Fibroblast of peridontal ligament (primary cell): ENCODE measurements around the gene ROBO1.
"Not testable (repeated sequence)": the region's sequence is repeated elsewhere in the genome, so short reads cannot be mapped to it uniquely, and the experiment has no call there.

ENCODE experiments used
- DNase-seq: peaks from one replicate; pipeline ENCODE4 v3.0.0-alpha.2; 2010; ENCODE audit errors: extremely low read depth

Gene ROBO1

DNA sequence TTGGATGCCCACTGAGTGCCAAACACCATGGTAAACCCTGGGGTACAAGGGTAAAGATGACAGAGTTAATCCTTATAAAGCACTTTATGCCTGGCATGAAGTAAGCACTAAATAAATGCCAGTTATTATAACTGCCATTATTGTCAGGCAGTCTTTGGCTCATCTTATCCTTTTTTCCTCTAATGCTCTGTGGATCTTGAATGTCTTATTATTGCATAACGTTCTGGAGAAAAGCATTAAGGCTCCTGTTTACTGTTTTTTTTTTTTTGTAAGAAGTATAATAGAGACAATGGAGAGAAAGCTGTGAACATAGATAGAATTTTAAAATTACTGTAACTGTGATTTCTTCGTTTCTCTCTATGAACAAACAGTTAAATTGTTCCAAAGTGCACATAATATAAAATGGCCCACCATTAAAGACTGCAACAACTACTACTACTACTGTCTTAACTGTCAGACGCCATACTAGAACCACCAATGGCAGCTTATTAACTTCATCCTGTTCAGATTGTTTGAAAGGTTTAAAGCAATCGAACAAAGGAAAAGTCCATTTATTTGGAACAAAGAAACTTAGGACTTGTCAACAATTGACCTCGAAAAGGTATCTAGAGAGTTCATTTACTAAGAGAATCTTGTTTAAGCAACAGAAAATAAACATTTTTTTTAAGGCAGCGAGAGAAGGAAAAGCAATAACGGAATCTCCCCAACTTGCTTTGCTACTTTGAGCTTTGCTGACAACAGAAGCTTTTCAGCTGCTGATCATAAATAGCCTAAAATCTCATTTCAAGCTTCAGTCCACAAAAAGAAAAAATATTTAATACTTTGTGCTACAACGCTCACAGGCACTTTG lies 520.7 kb downstream of the ROBO1 start:
- no peak for DNase-seq

DNA sequence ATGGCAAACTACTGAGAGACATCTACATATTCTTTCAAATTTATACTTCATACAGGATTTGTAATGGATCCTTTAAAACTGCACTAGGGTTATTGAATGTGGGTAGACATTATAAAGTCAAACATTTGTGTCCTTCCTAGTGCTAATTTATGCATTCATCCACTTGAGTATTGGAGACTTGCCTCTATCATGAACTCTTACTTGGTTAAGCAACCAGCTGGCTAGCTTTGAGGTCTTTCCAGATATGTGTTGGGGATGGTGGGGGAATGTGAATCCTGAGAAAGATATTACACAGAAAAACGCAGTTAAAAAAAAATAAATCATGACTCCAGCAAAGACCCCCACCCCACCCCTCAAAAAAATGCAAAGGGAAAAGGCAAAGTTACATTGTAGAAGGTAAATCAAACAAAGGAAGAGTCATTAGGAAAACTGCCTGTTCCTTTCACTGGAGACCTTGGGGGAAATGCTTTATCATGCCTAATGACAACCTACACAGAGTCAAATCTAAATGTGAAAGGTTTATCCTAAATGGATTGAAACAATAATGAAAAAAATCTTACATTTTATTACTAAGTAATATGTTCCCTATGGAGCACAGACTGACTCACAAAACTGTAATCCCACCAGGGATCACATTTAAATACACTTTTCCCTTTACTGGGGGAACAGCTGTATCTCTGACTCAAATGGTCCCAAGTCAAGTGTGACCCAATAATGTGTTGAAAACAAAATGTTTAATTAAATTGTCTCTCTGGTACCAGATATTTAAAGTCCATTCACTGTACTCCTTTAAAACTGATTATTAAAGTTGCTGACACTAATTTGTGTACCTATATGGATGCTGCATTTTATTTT lies 522.3 kb downstream of the ROBO1 start:
- no peak for DNase-seq

DNA sequence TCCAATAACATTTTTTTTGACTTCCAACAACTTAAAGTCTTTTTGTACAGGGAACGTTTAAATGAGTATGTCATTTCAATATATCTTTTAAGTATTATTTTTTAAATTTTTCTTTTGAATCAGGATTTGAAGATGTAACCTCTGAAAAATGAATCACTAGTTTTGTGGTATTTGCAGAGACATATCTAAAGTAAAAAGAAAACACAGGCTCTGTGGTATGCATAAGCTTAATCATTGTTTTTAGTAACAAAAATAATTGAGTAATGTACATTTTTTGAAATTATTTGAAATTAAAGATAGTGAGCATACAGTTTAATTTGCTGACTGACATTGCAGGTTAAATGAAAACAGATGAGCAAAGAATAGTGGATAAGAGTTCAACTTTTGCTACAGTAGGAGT lies 531.3 kb downstream of the ROBO1 start:
- no peak for DNase-seq

DNA sequence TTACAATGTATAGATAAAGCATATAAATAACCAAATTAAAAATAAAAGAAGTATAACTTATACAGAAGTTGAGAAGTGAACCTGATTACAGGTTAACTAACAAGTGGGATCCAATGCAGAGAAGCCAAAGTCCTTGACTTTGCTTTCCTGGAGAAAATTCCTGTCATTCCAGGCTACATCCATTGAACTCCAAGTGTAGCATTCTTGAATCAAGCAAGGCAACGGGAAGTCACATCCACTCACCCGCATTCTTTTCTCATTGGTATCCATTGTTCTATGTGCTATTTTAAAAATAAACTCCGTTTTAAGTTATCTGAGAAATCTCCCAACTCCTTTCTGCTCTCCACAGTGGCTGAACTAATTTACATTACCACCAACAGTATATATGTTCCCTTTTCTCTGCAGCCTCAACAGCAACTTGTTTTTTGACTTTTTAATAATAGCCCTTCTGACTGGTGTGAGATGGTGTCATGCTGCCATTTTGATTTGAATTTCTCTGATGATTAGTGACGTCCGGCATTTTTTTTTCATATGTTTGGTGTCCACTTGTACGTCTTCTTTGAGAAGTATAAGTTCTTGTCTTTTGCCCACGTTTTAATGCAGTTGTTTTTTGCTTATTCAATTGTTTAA lies 534.3 kb downstream of the ROBO1 start:
- DNase-seq: no peak

DNA sequence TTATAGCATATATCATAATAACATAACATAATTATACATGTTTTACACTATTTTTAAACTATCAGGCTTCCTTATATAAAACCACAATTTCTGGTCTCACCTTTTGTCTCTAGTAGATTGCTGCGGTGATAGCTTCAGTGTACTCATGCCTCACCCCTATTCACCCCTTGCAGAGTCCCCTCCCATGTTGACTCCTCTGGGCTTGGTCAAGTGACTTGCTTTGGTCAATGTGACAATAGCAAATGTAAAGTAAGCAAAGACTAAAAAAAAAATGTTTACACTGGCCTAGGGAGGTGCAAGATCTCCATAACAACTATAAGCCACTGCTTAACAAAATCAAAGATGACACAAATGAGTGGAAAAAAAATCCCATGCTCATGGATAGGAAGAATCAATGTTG lies 537.5 kb downstream of the ROBO1 start:
- no peak for DNase-seq

DNA sequence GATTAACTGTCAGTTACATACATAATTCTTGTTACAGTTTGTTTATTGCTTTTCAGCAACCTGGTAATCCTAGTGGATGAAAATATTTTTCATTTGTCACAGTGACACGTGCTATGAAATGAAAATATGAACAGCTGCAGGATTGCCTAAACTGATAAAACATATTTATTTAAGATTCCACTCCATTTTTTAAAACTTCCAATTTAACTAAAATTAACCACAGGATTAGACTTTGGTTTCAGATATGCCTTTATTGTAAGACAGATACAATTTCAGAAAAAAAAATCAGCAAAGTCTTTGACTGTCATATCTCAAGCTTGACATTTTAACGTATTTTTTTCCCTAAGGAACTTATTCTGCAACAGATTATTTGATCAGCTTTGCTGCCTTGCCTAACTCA lies 550.7 kb downstream of the ROBO1 start:
- DNase-seq: no peak

DNA sequence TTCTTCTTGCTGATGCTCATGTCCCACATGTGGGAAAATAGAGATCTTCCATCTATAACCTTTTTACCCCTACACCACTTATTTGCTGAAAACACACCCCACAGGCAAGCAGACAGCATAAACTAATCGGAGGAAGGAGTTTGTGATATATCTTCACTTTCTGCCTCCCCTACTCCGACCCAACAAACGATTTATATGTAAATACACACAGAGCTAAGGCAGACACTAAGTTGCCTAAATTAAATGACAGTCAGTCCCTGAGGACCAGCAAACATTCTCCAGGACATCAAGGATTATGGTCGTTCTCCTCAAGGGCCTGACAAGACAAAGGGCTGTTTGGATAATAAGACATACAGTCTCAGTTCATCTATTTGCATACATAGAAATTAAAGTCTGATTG lies 552.5 kb downstream of the ROBO1 start:
- DNase-seq: no peak

DNA sequence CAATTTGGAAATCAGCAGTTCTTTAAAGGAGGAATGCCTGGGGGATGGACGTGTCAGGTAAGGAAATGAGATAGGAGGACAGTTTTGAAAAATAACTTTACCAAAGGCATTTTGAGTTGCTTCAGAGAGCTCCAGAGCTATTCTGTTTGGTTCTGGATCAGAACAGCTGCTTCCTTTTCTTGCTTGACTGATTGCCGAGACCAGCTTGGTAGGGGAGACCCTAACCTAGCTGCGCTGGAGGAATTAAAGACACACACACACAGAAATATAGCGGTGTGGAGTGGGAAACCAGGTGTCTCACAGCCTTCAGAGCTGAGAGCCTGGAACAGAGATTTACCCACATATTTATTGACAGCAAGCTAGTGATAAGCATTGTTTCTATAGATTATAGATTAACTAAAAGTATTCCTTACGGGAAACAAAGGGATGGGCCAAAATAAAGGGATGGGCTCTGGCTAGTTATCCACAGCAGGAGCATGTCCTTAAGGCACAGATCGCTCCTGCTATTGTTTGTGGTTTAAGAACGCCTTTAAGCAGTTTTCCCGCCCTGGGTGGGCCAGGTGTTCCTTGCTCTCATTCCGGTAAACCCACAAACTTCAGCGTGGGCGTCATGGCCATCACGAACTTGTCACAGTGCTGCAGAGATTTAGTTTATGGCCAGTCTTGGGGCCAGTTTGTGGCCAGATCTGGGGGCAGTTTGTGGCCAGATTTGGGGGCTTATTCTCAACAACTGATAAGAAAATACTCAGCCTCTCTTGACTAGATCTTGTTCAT lies 556.0 kb downstream of the ROBO1 start:
- DNase-seq: no peak

DNA sequence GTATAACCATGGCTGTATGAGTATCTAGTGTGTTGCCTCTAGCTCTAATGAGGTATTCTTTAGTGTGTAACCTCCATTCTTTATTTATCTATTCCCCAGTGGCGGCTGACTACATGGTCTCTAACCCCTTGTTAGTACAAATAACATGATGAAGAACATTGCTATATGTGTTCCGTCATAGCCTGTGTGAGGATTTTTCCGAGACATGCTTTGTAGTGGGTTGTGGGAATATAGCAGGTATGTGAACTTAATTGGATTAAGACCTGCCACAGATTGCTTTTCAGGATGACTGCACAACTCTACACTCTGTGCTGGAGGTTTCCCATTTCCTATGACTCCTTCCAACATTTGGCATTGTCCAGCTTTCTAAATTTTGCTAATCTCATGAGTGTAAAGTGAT lies 563.4 kb downstream of the ROBO1 start:
- no peak for DNase-seq

DNA sequence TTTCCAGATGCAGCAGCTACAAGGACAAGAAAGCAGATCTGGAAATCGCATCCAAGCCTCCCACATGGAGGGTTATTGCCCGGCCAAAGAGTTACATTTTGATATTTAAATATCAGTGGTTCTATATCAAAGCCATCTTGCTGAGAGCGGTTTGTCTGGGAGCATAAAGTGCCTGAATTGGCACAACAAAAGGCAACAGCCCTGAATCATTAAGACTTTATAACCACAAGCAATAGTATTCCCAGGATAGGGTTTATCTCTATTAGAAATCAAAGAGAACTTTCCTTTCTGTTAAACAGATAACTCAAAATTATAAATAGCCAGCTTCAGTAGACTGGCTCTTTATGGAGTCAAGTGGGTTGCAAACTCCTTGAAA lies 564.7 kb downstream of the ROBO1 start:
- no peak for DNase-seq

DNA sequence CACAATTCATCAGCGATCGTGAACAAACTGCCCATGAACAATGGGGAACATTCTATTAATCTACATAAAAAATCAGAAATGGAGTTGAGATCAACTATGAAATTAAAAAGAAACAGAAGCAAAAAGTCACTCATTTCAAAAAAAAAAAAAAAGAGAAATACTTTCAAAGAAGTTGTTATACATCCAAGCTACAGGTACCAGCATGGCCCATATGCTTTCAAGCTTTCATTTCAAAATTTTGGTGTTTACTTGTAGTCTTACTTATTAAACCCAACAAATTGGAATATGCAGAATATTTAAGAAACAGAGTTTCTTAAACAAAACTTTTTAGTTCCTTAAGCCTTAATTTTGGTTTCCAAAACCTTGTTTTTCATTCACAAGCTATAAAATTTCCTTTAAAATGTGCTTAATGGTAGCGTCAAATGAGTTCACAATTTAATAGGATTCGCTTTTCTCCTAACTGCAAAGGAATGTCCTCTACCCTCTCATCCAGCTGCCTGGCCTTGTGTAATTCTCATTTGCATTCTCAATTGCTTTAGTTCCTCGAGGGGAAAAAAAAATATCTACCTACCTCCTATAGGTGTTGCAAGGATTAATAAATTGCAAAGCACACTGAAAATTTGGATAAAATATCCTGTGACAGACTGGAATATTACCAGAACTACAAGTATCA lies 565.2 kb downstream of the ROBO1 start:
- DNase-seq: no peak

DNA sequence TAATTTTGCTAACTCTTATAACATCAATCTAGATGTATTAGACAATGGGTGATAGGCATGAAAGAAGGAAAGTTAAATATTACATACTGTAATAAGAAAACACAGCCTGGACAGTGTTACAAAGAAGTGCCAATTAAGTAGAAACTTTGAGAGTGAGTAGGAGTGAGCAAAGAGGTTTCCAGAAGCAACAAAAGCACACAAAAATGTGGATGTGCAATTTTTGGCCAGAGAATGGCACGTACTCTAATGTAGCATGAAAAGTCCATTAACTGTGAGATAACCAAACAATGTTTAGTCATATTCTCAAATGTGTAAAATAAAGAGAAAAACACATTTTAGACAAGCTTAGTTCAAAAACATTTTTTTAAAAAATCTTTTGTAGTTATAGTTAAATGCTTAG lies 567.3 kb downstream of the ROBO1 start:
- DNase-seq: no peak

DNA sequence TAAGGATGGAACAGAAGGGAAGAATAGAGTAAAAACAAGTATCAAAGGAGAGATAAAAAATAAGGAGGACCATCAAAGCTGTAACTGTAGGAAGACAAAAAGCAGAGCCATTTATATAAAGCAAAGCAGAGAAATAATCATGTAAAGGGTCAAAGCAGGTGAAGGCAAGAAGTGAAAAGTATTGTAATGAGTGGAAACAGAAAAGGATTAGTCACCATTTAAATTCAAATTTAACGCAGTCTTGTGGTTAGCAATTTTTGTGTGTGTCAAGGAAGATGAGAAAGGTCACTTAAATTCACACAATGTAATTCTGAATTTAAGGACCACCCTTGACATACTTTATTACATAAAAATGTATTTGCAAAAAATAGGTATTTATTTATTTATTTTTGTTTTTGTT lies 567.8 kb downstream of the ROBO1 start:
- DNase-seq: no peak

DNA sequence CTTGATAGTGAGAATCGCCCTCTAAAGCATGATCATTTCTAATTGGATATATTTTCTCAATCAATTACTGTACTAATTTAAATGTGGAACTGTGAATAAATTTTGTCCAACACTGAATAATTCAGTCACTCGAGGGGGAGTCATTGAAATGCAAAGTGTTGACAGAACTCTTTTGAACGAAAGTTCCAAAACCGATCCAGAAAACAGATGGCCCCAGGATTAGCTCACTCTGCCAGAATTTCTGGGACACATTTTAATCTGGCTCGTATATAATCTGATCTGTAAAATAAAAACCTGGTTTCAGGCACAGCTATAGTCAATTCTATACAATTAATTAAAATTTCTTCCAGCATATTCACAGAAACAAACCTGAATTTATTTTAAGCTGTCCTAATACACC lies 580.4 kb downstream of the ROBO1 start:
- DNase-seq: no peak

DNA sequence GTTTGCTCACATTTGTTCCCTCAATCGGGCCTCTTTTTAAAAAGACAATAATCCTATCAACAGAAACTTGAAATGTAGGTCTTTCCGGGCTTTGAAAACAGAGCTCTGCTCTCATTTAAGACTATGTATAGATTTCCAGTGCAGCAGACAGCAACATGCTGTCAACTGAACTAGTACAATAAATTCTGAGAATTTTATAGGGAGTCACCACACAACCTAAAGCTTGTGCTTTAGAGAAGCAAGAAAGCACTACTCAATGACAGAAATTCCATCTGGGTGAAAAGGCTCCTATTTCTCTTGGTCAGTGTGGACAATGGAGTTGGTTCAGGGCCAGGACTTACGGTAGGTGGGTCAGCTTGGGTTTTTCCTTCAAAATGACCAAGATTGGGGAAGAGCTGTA lies 583.5 kb downstream of the ROBO1 start:
- no peak for DNase-seq

DNA sequence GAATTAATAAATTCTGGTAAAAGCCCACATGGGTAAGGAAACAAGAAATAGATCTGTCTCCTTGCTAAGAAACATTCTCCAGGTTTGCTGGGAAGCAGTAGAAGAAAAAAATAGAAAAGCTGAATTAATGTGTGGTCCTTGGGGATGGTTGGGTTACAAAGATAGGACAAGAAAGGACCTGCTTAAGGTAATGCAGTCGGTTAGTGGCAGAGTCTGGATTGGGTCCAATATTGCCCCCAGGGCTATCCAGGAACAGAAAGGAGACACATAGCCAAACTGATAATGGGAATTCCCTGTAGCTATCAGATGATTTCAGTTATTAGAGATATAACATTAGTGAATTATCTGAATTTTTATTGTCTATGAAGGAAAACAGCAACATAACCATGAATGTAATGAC lies 584.3 kb downstream of the ROBO1 start:
- DNase-seq: no peak

DNA sequence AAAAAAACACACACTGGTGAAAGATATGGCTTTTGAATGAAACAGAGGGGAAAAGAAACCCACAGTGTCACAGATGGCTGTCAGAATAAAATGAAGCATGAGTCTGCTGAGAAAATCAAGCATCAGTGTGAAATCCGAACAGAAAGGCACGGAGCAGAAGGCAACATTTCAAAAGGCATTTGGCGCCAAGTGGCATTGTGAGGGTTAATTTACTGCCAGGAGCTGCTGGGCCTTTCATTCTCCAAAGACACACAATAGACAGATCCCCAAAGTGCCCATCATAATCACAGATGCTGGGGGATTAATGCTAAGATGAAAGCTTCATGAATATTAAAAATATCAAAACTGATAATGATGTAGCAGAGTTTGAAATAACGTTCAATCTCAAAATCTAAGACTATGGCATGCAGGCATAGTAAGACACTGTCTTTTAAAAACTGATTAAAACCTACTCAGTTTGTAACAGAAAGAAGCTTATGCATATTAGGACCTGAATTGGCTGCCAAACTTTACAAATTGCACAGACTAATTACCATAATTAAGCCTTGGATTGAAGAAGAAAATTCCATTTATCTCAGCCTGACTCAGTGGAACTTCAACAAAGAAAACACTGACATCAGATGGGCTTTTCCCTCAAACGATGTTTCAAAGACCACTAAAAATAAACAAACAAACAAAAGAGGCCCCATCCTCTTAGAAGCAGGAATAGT lies 589.2 kb downstream of the ROBO1 start:
- DNase-seq: no peak

DNA sequence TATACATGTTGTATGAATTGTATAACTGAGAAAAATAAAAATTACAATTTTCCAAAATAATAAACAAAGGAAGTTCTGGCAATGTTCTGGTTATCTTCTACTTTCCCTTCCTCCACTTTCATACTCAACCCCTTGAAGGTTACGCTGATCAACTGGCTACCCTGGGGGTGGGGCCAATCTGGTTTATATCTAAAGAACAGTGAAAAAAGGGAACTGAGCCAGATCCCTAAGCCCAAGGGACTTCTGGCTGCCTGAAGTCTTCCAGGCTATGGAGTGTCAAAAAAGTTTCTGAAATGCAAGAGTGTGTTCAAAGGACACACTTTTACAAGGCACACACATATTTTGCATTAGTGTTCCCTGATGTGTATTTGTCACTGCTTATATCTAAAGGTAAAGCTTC lies 591.9 kb downstream of the ROBO1 start:
- peak; percentile 23 for DNase-seq

DNA sequence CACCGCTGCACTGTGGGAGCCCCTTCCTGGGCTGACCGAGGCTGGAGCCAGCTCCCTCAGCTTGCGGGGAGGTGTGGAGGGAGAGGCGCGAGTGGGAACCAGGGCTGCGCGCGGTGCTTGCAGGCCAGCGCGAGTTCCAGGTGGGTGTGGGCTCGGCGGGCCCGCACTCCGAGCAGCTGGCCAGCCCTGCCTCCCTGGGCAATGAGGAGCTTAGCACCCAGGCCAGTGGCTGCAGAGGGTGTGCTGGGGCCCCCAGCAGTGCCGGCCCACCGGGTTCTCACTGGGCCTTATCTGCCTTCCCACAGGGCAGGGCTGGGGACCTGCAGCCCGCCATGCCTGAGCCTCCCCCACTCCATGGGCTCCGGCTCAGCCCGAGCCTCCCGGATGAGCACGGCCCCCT lies 594.5 kb downstream of the ROBO1 start:
- DNase-seq: not testable (repeated sequence)

DNA sequence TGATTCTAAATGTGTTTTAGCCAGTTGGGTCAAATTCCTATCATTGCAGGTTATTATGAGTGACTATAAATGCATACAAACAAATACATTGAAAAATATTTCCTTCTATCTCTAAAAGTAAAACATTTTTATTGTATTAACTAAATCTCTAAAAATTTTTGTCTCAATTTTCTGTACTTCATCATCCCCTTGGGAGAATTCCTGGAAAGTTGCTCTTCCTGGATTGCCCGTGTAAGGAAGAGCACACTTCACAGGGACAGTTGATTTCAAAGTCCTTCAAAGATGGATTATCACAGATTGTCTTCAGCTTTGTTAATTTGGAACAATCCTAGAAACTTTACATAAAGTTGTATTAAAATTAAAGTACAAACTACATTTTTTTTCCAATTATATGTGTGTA lies 595.6 kb downstream of the ROBO1 start:
- DNase-seq: no peak

DNA sequence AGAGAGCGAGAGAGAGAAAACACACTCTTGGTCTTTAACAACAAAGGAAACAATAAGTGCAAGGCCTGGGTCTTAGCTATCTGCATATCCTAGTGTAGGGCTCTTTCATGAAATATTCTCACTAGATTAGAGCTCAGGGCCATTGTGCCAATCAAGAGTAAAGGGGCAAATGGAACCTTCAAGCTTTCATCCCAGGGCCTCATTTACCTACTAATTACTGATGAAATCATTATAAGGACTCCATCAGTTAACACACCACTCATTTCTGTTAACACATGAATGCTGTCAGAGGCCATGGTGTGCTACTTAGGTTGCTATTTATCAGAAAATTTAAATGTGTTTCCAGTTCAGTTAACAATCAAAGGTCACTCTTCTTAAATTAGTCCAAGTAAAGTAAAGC lies 597.8 kb downstream of the ROBO1 start:
- DNase-seq: no peak
